HFF-Myc (cell line): Measurements from ENCODE around the gene PHF1.

Source experiments
- DNase-seq: peaks from one replicate; pipeline ENCODE4 v3.0.0-alpha.2; 2011; ENCODE audit warnings: low read depth; ENCODE audit errors: extremely low read depth
- H3K4me3 ChIP-seq: replicated peaks from 2 replicates; pipeline ENCODE4 v1.5.1; 2011; ENCODE audit warnings: low read depth, mild to moderate bottlenecking, control low read depth, low read length
- CTCF ChIP-seq: IDR thresholded peaks from 2 replicates; pipeline ENCODE4 v1.5.1; 2012; ENCODE audit warnings: mild to moderate bottlenecking, low read depth, low read length, control low read depth; ENCODE audit errors: missing control alignments

The PHF1 gene

DNA sequence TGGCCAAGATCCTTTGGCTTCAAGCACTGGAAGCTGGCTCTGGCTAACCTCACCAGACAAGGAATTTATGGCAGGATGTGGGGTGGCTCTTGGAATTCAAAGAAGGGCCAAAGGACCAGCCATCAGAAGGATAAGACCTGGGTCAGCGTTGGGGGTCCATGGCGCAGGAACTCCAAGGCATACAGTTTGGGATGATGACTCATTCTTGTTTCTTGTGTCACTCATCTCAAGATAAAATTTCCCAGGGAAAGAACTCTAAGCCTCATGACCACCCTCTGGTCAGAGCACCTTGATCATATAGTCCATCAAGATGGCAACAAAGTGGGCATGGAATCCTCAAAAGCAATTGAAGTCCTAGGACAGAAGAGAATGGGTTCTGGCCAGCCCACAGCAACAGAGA, 48.4 kb downstream of the PHF1 start:
- no peak overlapping the region for H3K4me3 ChIP-seq
- TF ChIP-seq CTCF, result no peak
- no peak for DNase-seq
